ENCODE results near the gene BMAL2.

BMAL2 gene

GRCh38 chr12:27359578-27360340, 27.1 kb downstream of the BMAL2 start (continued):
- TF ChIP-seq, protein P1, sequence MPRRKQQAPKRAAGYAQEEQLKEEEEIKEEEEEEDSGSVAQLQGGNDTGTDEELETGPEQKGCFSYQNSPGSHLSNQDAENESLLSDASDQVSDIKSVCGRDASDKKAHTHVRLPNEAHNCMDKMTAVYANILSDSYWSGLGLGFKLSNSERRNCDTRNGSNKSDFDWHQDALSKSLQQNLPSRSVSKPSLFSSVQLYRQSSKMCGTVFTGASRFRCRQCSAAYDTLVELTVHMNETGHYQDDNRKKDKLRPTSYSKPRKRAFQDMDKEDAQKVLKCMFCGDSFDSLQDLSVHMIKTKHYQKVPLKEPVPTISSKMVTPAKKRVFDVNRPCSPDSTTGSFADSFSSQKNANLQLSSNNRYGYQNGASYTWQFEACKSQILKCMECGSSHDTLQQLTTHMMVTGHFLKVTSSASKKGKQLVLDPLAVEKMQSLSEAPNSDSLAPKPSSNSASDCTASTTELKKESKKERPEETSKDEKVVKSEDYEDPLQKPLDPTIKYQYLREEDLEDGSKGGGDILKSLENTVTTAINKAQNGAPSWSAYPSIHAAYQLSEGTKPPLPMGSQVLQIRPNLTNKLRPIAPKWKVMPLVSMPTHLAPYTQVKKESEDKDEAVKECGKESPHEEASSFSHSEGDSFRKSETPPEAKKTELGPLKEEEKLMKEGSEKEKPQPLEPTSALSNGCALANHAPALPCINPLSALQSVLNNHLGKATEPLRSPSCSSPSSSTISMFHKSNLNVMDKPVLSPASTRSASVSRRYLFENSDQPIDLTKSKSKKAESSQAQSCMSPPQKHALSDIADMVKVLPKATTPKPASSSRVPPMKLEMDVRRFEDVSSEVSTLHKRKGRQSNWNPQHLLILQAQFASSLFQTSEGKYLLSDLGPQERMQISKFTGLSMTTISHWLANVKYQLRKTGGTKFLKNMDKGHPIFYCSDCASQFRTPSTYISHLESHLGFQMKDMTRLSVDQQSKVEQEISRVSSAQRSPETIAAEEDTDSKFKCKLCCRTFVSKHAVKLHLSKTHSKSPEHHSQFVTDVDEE (CRISPR knock-in tag; IDR thresholded peaks at IDR 0.05) = no peak
- TF ChIP-seq, protein P2, sequence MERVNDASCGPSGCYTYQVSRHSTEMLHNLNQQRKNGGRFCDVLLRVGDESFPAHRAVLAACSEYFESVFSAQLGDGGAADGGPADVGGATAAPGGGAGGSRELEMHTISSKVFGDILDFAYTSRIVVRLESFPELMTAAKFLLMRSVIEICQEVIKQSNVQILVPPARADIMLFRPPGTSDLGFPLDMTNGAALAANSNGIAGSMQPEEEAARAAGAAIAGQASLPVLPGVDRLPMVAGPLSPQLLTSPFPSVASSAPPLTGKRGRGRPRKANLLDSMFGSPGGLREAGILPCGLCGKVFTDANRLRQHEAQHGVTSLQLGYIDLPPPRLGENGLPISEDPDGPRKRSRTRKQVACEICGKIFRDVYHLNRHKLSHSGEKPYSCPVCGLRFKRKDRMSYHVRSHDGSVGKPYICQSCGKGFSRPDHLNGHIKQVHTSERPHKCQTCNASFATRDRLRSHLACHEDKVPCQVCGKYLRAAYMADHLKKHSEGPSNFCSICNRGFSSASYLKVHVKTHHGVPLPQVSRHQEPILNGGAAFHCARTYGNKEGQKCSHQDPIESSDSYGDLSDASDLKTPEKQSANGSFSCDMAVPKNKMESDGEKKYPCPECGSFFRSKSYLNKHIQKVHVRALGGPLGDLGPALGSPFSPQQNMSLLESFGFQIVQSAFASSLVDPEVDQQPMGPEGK (CRISPR knock-in tag; IDR thresholded peaks at IDR 0.05; ENCODE audit: borderline replicate concordance) = no peak
- TF ChIP-seq OSR1 (CRISPR knock-in tag; IDR thresholded peaks at IDR 0.05) = no peak
- TF ChIP-seq PPARA (CRISPR knock-in tag; IDR thresholded peaks at IDR 0.05; ENCODE audit: borderline replicate concordance) = no peak
- no peak for TF ChIP-seq RARB (CRISPR knock-in tag; IDR thresholded peaks at IDR 0.05)
- no peak for TF ChIP-seq ARNTL (CRISPR knock-in tag; IDR thresholded peaks at IDR 0.05; ENCODE audit: borderline replicate concordance, low read depth)

GRCh38 chr12:27361372-27361771, 28.7 kb downstream of the BMAL2 start:
- no peak for TF ChIP-seq CSDC2 (CRISPR knock-in tag; IDR thresholded peaks at IDR 0.05)
- TF ChIP-seq TCF4 (CRISPR knock-in tag; IDR thresholded peaks at IDR 0.05; ENCODE audit: borderline replicate concordance) = no peak
- no peak for TF ChIP-seq RARB (CRISPR knock-in tag; IDR thresholded peaks at IDR 0.05)
- no peak for TF ChIP-seq ZC3H10 (CRISPR knock-in tag; IDR thresholded peaks at IDR 0.05)
- no peak for TF ChIP-seq ARNTL (CRISPR knock-in tag; IDR thresholded peaks at IDR 0.05; ENCODE audit: borderline replicate concordance, low read depth)
- TF ChIP-seq TOX (CRISPR knock-in tag; IDR thresholded peaks at IDR 0.05; ENCODE audit: borderline replicate concordance) = no peak
- ATAC-seq = no peak

DNA sequence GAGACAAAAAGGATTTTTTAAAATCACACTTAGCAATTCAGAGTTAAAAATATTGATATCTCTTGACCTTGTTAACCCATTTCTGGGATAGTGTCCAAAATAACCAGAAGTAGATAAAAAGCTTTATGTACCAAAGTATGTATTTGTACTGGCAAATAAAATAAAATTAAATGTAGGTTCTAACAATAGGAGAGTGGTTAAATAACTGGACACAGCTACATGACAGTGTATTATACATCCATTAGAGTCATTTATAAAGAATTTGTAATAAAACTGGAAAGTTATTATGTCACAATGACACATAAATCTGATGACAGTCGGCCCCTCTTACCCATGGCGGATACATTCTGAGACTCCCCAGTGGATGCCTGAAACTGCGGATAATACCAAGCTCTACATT, 34.0 kb downstream of the BMAL2 start:
- no peak for TF ChIP-seq TOX (CRISPR knock-in tag; IDR thresholded peaks at IDR 0.05; ENCODE audit: borderline replicate concordance)
- TF ChIP-seq ZNF70 (CRISPR knock-in tag; IDR thresholded peaks at IDR 0.05) = no peak
- TF ChIP-seq OSR1 (CRISPR knock-in tag; IDR thresholded peaks at IDR 0.05) = no peak
- TF ChIP-seq ARNTL (CRISPR knock-in tag; IDR thresholded peaks at IDR 0.05; ENCODE audit: borderline replicate concordance, low read depth) = no peak
- no peak for TF ChIP-seq ZFP3 (CRISPR knock-in tag; IDR thresholded peaks at IDR 0.05)
- TF ChIP-seq ISL1 (CRISPR knock-in tag; IDR thresholded peaks at IDR 0.05) = peak; percentile 91
- ATAC-seq = no peak; the same call in 2 of the 3 replicates

DNA sequence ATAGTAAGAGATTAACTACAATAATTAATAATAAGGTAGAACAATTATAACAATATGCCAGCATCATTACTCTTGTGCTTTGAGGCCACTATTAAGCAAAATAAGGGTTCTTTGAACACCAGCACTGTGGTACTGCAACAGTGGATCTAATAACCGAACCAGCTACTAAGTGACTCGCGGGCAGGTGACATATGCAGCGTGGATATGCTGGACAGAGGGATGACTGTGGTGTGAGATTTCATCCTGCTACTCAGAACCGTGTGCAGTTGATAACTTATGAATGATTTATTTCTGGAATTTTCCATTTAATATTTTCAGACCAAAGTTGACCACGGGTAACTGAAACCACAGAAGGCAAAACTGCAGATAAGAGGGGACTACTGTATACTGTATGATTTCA, 34.4 kb downstream of the BMAL2 start:
- TF ChIP-seq, protein P2 (CRISPR knock-in tag; IDR thresholded peaks at IDR 0.05; ENCODE audit: borderline replicate concordance) = no peak
- TF ChIP-seq ZNF70 (CRISPR knock-in tag; IDR thresholded peaks at IDR 0.05) (no peak), TOX (CRISPR knock-in tag; IDR thresholded peaks at IDR 0.05; ENCODE audit: borderline replicate concordance) (no peak), ZNF8 (CRISPR knock-in tag; IDR thresholded peaks at IDR 0.05) (no peak), ZFP30 (CRISPR knock-in tag; IDR thresholded peaks at IDR 0.05) (no peak), ZFP3 (CRISPR knock-in tag; IDR thresholded peaks at IDR 0.05) (no peak), TCF4 (CRISPR knock-in tag; IDR thresholded peaks at IDR 0.05; ENCODE audit: borderline replicate concordance) (no peak), ARNTL (CRISPR knock-in tag; IDR thresholded peaks at IDR 0.05; ENCODE audit: borderline replicate concordance, low read depth) (no peak), CREB5 (CRISPR knock-in tag; IDR thresholded peaks at IDR 0.05; ENCODE audit: low read depth) (no peak), GLIS3 (CRISPR knock-in tag; IDR thresholded peaks at IDR 0.05) (no peak), SNAI2 (CRISPR knock-in tag; IDR thresholded peaks at IDR 0.05) (no peak)
- TF ChIP-seq, protein P3, sequence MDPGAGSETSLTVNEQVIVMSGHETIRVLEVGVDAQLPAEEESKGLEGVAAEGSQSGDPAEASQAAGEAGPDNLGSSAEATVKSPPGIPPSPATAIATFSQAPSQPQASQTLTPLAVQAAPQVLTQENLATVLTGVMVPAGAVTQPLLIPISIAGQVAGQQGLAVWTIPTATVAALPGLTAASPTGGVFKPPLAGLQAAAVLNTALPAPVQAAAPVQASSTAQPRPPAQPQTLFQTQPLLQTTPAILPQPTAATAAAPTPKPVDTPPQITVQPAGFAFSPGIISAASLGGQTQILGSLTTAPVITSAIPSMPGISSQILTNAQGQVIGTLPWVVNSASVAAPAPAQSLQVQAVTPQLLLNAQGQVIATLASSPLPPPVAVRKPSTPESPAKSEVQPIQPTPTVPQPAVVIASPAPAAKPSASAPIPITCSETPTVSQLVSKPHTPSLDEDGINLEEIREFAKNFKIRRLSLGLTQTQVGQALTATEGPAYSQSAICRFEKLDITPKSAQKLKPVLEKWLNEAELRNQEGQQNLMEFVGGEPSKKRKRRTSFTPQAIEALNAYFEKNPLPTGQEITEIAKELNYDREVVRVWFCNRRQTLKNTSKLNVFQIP (CRISPR knock-in tag; IDR thresholded peaks at IDR 0.05; ENCODE audit: borderline replicate concordance, low read depth) = no peak
- ATAC-seq = peak; percentile 38; the same call in 1 of the 3 replicates
